Mesodermal cell (in vitro differentiated cells): Measurements from ENCODE around the gene CACNA1G.

Source experiments
- H3K27ac ChIP-seq: 2 replicates; pipeline ENCODE4 v1.7.0; 2013; ENCODE audit warnings: mild to moderate bottlenecking, low read depth, low read length, moderate library complexity; ENCODE audit not compliant: severe bottlenecking
- H3K36me3 ChIP-seq: 2 replicates; pipeline ENCODE4 v1.7.1; 2013; ENCODE audit warnings: mild to moderate bottlenecking, low read length, moderate library complexity; ENCODE audit not compliant: control insufficient read depth, insufficient read depth
- H3K4me1 ChIP-seq: one replicate; pipeline ENCODE4 v1.7.1; 2013; ENCODE audit warnings: mild to moderate bottlenecking, low read length; ENCODE audit not compliant: insufficient read depth, control insufficient read depth, poor library complexity, severe bottlenecking
- H3K4me3 ChIP-seq: 2 replicates; pipeline ENCODE4 v1.7.0; 2013; ENCODE audit warnings: low read length, control low read depth, mild to moderate bottlenecking; ENCODE audit not compliant: insufficient read depth, poor library complexity, severe bottlenecking; ENCODE audit errors: extremely low read depth
- H3K9me3 ChIP-seq: 2 replicates; pipeline ENCODE4 v1.7.1; 2013; ENCODE audit warnings: mild to moderate bottlenecking, low read length, moderate library complexity; ENCODE audit not compliant: control insufficient read depth
- WGBS, 2 experiments: methylation state at CpG; one replicate each; pipeline ENCODE4 v1.1.5; 2013; ENCODE audit warnings: missing lambda C conversion rate in 2 of 2; ENCODE audit not compliant: insufficient coverage in 2 of 2; 5-methylcytosine and 5-hydroxymethylcytosine counted together

Gene CACNA1G

GRCh38 chr17:50635732-50635981 lies 75.1 kb downstream of the CACNA1G start:
- H3K4me3 ChIP-seq, result no peak overlapping the region

GRCh38 chr17:50635982-50636803 lies 75.7 kb downstream of the CACNA1G start:
- Histone ChIP-seq H3K4me3 (no peak overlapping the region), H3K27ac (no peak overlapping the region), H3K9me3 (no peaks in the 10 kb centered on the region), H3K36me3 (no peaks in the 10 kb centered on the region), H3K4me1 (peaks cover 26% of the 10 kb centered on the region)
- WGBS, 2 experiments, result 86 to 89% methylated on average over 7 to 9 of the region's 9 CpGs

More at GRCh38 chr17:50635732-50635981, 75.1 kb downstream of the CACNA1G start:
- 78 to 100% methylated on average over 1 of the region's 3 CpGs for WGBS, 2 experiments
- H3K4me1 ChIP-seq, result peaks cover 22% of the 10 kb centered on the region
- H3K36me3 ChIP-seq, result no peaks in the 10 kb centered on the region
- H3K27ac ChIP-seq, result no peak overlapping the region
- no peaks in the 10 kb centered on the region for H3K9me3 ChIP-seq

GRCh38 chr17:50636804-50637195 lies 76.3 kb downstream of the CACNA1G start:
- no peaks in the 10 kb centered on the region for H3K9me3 ChIP-seq
- WGBS, 2 experiments, result 78% methylated on average over 5 to 7 of the region's 7 CpGs
- no peak overlapping the region for H3K27ac ChIP-seq
- H3K4me3 ChIP-seq, result no peak overlapping the region
- peaks cover 24% of the 10 kb centered on the region for H3K4me1 ChIP-seq
- H3K36me3 ChIP-seq, result no peaks in the 10 kb centered on the region

GRCh38 chr17:50637829-50638605 lies 77.5 kb downstream of the CACNA1G start:
- no peaks in the 10 kb centered on the region for H3K9me3 ChIP-seq
- WGBS, 2 experiments, result 78 to 96% methylated on average over 4 to 6 of the region's 7 CpGs
- H3K4me3 ChIP-seq, result no peak overlapping the region
- H3K27ac ChIP-seq, result no peak overlapping the region
- no peaks in the 10 kb centered on the region for H3K36me3 ChIP-seq
- peaks cover 24% of the 10 kb centered on the region for H3K4me1 ChIP-seq

GRCh38 chr17:50638606-50638965 lies 78.1 kb downstream of the CACNA1G start:
- peaks cover 24% of the 10 kb centered on the region for H3K4me1 ChIP-seq
- no peak overlapping the region for H3K4me3 ChIP-seq
- H3K27ac ChIP-seq, result no peak overlapping the region
- no peaks in the 10 kb centered on the region for H3K36me3 ChIP-seq
- H3K9me3 ChIP-seq, result no peaks in the 10 kb centered on the region
- WGBS, 2 experiments, result 80 to 93% methylated on average over 2 of the region's 2 CpGs

GRCh38 chr17:50638966-50639713 lies 78.6 kb downstream of the CACNA1G start:
- no peaks in the 10 kb centered on the region for H3K9me3 ChIP-seq
- H3K4me1 ChIP-seq, result peaks cover 24% of the 10 kb centered on the region
- peak overlapping the region; percentile 47 for H3K27ac ChIP-seq
- 65 to 76% methylated on average over 5 to 6 of the region's 9 CpGs for WGBS, 2 experiments
- H3K4me3 ChIP-seq, result no peak overlapping the region
- no peaks in the 10 kb centered on the region for H3K36me3 ChIP-seq

- 72 to 79% methylated on average over 6 to 9 of the region's 12 CpGs for WGBS, 2 experiments
- Histone ChIP-seq H3K4me1 (peaks cover 24% of the 10 kb centered on the region), H3K4me3 (no peak overlapping the region), H3K36me3 (no peaks in the 10 kb centered on the region), H3K9me3 (no peaks in the 10 kb centered on the region), H3K27ac (peak overlapping the region; percentile 16)
These were observed 80.3 kb downstream of the CACNA1G start for GRCh38 chr17:50640686-50641351.

- Histone ChIP-seq H3K4me1 (peaks cover 24% of the 10 kb centered on the region), H3K9me3 (no peaks in the 10 kb centered on the region), H3K4me3 (no peak overlapping the region), H3K27ac (no peak overlapping the region), H3K36me3 (no peaks in the 10 kb centered on the region)
- 56 to 78% methylated on average over 1 of the region's 3 CpGs for WGBS, 2 experiments
These were observed 80.8 kb downstream of the CACNA1G start for GRCh38 chr17:50641357-50641756.

- Histone ChIP-seq H3K4me1 (peaks cover 24% of the 10 kb centered on the region), H3K4me3 (no peak overlapping the region), H3K27ac (no peak overlapping the region), H3K36me3 (no peaks in the 10 kb centered on the region), H3K9me3 (no peaks in the 10 kb centered on the region)
- WGBS, 2 experiments, result 92 to 95% methylated on average over 14 to 15 of the region's 15 CpGs
These were observed 81.7 kb downstream of the CACNA1G start for GRCh38 chr17:50642071-50642721.
